HG02852 (cell line): ENCODE measurements around the gene PLAC1.

Experiments
- ATAC-seq: cut with Tn5 transposase; IDR thresholded peaks from one replicate; pipeline ENCODE4 v1.9.1; 2021; ENCODE audit warnings: mild to moderate bottlenecking, moderate library complexity; ENCODE audit not compliant: unreplicated experiment

The PLAC1 gene

DNA sequence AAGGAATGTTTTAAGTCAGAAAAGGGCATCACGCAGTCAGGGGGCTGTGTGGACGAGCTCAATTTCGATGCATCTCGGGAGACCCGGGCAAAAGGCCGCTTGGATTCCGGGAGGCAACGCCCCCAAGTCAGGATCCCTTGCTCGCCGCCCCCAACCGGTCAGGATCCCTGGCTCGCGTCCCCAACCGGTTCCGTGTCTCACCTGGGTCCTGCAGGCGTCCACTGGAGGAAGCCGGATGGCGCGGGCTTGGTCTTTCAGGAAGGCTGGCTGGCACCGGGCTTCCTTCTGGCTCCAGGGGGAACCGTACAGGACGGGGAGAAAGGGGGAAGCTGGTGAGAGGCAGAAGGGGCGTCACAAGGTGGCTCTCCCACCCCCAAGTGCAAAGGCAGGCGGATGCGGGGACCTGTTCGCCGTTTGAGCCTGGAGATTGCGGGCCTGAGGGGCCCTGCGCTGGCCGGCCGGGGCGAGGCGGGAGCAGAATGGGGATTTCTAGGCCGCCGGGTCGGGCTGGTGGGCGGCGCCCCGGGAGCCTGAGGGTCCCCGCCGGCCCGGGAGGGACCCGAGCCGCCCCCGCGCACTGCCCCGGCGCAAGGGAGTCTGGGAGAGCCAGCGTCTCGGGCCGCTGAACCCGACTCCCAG is 113.6 kb downstream of the PLAC1 start:
- no peak for ATAC-seq

DNA sequence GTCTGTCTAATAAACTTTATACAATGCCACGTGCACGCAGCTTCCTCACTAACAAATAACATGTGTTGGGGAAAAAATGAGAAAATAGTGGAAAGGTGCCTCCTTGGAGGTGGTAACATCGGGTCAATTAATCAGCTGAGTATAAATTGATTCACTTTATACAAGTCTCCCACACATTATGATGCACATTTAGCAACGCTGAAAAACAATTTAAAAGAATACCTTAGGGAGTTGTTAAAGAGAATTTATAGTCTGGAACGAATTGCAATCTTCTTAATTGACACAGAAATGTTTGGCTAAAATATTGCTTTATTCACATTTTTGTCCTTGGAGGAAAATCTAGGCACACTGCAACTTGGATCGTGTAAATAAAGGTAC is 114.1 kb downstream of the PLAC1 start:
- no peak for ATAC-seq

DNA sequence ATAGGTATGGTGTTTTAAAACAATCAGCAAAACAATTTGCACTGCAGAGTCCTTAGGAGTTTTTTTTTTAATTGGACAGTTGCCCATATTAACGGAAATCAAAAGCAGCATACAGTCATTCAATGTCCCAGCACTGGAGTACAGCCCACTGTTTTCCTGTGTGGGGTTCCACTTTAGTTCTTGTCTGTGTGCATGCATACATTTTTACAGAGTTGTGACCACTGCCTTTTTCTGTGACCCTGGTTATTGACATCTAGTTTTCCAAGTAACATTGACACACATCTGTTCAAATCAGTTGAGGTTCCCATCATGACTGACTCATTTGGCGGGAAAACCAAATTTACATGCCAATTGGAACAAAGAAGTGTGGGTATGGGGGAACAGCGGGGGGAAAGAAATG is 115.0 kb downstream of the PLAC1 start:
- ATAC-seq = no peak

DNA sequence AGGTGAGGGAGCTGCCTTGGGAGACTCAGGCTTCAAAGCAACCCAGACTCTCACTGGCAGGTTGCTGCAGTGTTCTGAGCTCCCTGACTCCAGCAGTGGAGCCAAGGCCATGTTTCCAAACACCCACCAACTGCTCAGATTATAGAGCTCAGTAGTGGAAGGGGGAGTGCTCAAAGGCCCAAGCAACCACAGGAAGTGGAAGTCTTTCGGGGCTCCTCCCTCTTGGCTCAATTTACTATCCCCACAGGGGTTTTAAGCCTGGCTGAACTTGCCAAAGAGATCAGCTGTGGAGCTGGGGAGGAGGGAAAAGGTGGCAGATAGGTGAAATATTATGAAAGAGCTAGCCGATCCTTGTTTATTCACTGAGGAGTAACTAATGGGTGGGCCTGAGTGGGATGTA is 115.8 kb downstream of the PLAC1 start:
- peak; percentile 69 for ATAC-seq

DNA sequence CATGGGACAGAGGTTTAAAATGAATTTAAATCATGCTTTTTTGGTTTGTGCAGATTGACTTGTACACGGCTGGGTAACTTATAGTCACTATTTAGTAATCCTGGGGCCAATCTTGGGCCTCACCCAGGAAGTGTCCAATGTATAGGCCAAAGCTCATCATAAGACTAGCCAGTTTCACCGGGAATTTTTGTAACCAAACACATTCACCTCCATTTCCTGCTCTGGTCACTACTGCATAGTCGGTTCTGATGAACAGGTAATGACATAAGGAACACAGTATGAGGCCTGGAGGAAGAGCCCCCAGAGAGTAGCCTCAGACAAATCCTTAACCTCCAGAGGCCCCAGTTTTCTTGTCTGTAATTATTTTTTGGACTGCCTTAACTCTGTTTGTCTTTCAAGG is 116.4 kb downstream of the PLAC1 start:
- ATAC-seq = no peak

DNA sequence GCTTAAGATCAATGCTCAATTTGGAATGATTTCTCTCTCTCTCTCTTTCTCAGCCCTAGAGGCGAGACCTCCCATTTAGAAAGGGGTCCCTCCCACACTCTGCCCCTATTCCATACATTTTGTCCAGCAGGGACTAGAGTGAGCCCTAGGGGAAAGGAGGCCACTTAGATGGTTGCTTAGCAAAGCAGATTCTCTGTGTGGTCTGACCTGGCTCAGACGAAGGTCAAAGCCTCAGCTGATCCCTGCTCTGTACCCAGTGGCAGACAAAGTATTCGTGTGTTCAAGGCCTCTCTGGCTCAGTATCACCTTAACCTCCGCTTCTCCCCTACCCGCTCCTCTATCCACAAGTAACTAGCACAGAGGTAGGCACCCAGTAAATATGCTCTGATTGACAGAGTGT is 120.0 kb downstream of the PLAC1 start:
- ATAC-seq = no peak

DNA sequence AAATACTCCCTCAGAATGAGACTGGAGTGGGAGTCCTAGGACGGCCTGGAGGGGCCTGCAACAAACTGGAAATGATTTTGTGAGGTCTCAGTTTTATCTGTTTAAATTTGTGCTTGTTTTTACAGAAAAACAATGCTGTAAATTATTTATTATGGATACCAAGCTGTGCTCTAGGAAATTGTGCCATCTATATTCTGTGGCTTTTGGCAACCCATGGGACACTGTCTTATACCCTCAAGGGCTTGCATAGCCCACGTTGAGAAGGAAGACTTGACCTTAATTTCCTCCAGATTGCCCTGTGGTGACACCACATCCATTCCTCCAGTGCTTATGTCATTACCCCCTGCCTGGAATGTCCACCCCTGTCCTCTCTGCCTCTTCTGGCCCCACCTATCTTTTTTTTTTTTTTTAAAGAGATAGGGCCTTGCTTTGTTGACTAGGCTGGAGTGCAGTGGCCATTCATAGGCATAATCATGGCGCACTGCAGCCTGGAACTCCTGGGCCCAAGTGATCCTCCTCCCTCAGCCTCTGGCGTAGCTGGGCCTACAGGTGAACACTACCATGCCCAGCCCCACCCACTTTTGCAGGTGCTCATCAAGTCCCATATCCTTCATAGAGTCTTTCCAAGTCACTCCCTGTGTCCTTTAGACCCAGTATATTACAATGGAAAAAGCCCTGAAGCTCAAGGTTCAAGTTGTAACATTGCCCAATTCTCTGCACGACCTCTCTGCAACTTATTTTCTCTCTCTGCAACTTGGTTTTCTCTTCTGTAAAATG is 120.9 kb downstream of the PLAC1 start:
- ATAC-seq = no peak

DNA sequence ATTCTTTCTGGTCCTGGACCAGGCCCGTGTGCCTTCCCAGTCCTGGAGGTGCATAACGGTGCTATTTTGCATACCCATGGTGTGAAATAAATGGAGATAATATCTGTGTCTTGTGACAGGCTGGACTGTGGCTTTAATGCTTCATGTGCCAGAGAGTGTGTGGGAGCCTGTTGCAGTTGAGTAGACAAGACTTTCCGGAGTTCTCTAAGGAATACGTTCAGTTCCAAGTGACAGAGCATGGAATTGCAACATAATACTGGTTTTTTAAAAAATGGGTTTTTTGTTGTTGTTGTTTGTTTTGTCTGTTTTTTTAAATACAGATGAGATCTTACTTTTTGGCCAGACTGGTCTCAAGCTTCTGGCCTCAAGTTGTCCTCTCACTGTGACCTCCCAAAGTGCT is 124.3 kb downstream of the PLAC1 start:
- ATAC-seq = no peak

DNA sequence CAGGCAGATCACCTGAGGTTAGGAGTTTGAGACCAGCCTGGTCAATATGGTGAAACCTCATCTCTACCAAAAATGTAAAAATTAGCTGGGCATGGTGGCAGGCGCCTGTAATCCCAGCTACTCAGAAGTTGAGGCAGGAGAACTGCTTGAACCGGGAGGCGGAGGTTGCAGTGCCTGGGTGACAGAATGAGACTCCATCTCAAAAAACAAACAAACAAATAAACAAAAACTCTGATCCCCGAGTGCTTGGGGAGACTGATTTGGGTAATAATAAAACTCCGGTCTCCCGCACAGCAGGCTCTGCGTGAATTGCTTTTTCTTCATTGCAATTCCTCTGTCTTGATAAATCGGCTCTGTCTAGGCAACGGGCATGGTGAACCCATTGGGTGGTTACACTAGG is 124.9 kb downstream of the PLAC1 start:
- ATAC-seq = no peak

DNA sequence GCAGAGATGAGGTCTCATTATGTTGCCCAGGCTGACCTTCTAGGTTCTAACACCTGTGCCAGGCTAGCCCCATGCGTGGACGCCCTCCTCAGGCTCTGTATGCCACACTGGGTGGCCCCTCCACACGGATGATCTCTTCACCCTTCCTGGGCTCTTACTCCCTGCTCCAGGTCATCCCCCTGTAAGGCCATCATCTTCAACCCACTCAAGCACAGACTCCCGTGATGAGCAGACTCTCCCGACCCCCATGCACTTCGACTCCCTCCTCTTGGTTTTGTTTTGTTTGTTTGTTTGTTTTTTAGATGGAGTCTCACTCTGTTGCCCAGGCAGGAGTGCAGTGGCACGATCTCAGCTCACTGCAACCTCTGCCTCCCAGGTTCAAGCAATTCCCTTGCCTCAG is 127.4 kb downstream of the PLAC1 start:
- no peak for ATAC-seq

DNA sequence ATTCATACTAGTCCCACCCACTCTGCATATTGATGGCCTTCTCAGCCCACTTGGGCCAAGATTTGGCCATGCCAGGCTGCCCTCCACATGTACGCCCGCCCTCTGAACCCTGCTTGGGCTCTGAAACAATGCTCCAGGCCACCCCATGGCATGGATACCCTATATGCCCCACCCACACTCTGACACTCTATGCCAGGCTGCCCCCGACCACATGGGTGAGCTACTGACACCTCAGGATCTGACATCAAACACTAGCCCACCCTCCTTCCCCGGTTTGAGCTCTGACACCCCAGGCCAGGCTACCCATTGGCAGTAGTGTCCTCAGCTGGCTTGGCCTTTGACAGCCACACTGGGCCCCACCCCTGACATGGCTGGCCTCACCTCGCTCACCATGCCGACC is 128.8 kb downstream of the PLAC1 start:
- ATAC-seq = no peak

DNA sequence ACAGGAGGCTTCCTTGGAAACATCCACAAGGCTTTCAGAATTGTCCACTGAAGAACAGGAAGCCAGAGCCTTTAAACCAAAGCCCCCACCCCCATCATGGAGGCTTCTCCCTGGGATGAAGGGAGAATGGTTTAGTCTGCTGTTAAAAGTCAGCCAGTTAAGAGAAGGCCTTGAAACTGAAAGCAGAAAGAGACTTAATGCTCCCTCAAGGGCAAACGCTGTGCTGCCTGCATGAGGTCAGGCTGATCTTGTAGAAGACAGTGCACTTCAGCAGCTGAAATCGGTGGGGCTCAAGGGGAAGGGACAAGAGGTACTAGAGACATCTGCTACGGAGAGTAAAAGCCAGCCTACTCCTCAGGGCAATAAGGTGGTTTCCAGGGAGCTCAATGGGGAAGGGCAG is 129.3 kb downstream of the PLAC1 start:
- no peak for ATAC-seq

DNA sequence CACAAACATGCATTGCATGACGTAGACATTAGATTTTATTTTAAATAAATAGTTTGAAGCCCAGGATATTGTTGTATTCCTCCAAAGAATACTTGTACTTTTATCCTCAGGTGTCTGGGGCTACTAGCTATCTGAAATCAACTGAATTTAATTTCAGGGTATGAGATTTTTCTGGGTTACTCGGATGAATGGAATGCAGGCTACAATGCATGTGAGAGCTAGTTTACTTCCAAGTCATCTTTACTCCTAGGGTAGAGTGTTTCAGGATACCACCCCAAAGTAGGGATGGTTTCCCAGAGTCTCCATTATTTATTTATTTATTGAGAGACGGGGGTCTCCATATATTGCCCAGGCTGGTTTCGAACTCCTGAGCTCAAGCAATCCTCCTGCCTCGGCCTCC is 131.9 kb downstream of the PLAC1 start:
- ATAC-seq = no peak

DNA sequence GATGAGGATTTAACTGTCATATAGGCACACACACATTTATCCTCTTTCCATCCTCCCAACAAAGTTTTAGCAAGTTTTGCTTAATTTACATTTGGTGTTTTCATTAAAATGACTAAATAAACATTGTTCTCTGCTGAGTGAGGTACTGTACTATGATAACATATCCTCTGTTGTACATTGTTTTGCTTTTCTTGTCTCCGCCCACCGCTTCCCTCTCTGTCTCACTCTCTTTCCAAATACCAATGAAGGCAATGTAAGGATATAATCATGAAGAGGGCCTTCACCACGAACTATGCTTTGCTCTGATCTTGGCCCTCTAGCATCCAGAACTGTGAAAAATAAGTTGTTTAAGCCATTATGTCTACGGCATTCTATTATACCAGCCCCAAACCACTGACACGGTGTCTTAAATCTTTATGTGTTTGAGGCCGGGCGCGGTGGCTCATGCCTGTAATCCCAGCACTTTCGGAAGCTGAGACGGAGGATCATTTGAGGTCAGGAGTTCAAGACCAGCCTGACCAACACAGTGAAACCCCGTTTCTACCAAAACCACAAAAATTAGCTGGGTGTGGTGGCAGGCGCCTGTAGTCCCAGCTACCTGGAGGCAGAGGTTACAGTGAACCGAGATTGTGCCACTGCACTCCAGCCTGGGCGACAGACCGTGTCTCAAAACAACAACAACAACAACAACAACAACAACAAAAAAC is 133.0 kb downstream of the PLAC1 start:
- no peak for ATAC-seq

DNA sequence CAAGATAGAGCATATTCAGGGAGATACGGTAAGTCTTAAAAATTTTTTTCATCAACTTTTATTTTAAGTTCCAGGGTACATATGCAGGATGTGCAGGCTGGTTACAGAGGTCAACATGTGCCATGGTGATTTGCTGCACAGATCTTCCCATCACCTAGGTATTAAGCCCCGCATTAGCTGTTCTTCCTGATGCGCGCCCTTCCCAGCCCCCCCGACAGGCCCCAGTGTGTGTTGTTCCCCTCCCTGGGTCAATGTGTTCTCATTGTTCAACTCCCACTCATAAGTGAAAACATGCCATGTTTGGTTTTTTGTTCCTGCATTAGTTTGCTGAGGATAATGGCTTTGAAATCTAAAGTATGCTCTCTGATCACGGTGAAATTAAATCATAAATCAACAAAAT is 134.1 kb downstream of the PLAC1 start:
- no peak for ATAC-seq

DNA sequence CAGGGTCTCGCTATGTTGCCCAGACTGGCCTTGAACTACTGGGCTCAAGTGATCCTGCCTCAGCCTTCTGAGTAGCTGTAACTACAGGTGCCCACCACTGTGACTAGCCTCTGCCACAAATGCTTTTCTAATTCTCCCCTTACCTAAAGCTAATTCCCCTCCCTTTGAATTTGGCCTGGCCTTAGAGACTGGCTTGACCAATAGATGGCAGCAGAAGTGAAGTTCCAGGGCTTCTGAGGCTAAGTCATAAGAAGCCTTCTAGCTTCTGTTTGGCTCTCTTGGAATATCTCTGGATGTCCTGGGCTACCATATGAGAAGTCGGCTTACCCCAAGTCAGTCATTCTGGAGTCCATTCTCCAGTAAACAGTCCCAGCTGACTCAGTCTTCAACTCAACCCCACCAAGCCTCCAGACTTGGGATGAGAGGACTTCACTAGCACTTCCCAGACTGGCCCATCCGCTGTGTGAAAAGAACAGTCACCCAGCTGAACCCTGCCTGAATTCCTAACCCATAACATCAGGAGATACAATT is 137.3 kb downstream of the PLAC1 start:
- peak; percentile 56 for ATAC-seq
